Smooth muscle cell (in vitro differentiated cells): ENCODE results near the gene TMEM178B. TPM values are rescaled to one million over a fixed set of nuclear protein-coding genes. Genes with fewer than 3 reads are reported as not detected.

Experiments
- DNase-seq: peaks from one replicate; lab custom pipeline; 2025; ENCODE audit not compliant: unreplicated experiment; lab: John Stamatoyannopoulos, UW
- H2AFZ ChIP-seq: fragments of 200-600 bp; sonication (generic); 2 replicates; pipeline ENCODE4 v1.6.0; 2016; ENCODE audit warnings: antibody characterized with exemption, low read depth, mild to moderate bottlenecking
- H3F3A ChIP-seq: fragments of 200-600 bp; sonication (generic); 2 replicates; pipeline ENCODE4 v1.6.0; 2017; ENCODE audit warnings: antibody characterized with exemption, low read depth
- H3K27ac ChIP-seq: fragments of 200-600 bp; sonication (generic); 2 replicates; pipeline ENCODE4 v1.5.1; 2016; ENCODE audit warnings: low read depth, mild to moderate bottlenecking
- H3K27me3 ChIP-seq: fragments of 200-600 bp; sonication (generic); 2 replicates; pipeline ENCODE4 v1.6.1; 2016; ENCODE audit warnings: low read depth, mild to moderate bottlenecking
- H3K36me3 ChIP-seq: fragments of 200-600 bp; sonication (generic); 2 replicates; pipeline ENCODE4 v1.5.1; 2016; ENCODE audit warnings: low read depth
- H3K4me1 ChIP-seq: fragments of 200-600 bp; sonication (generic); 2 replicates; pipeline ENCODE4 v1.5.1; 2016; ENCODE audit warnings: low read depth
- H3K4me2 ChIP-seq: fragments of 200-600 bp; sonication (generic); 2 replicates; pipeline ENCODE4 v1.6.0; 2016; ENCODE audit warnings: mild to moderate bottlenecking
- H3K4me3 ChIP-seq: fragments of 200-600 bp; sonication (generic); 2 replicates; pipeline ENCODE4 v1.5.1; 2016; ENCODE audit warnings: mild to moderate bottlenecking
- H3K79me2 ChIP-seq: fragments of 200-600 bp; sonication (generic); 2 replicates; pipeline ENCODE4 v1.6.0; 2016; ENCODE audit warnings: low read depth, mild to moderate bottlenecking
- H3K9ac ChIP-seq: fragments of 200-600 bp; sonication (generic); 2 replicates; pipeline ENCODE4 v1.6.0; 2016; ENCODE audit warnings: low read depth
- H3K9me3 ChIP-seq: fragments of 200-600 bp; sonication (generic); replicated peaks from 2 replicates; pipeline ENCODE4 v1.5.1; 2016; ENCODE audit warnings: low read depth
- H4K20me1 ChIP-seq: fragments of 200-600 bp; sonication (generic); 2 replicates; pipeline ENCODE4 v1.6.0; 2016; ENCODE audit warnings: low read depth
- CTCF ChIP-seq: fragments of 200-600 bp; sonication (generic); IDR thresholded peaks from 2 replicates; pipeline ENCODE4 v1.5.1; 2017; ENCODE audit warnings: borderline replicate concordance, mild to moderate bottlenecking, antibody characterized with exemption; ENCODE audit not compliant: insufficient read depth, poor library complexity, severe bottlenecking
- WGBS: methylation state at CpG from one replicate; pipeline ENCODE4 v1.1.7; 2016; ENCODE audit warnings: low lambda C conversion rate; 5-methylcytosine and 5-hydroxymethylcytosine counted together
- polyA plus RNA-seq: library from polyadenylated mRNA; unstranded; fragments of >200 nt; fragmentation: Nextera tagmentation; extraction: Ambion mirVana; gene quantifications from 2 replicates; pipeline ENCODE4 v1.2.1, GENCODE V29; 2016
- total RNA-seq: library from RNA; depleted of rRNA; stranded (reverse); fragments of >200 nt; gene quantifications from 2 replicates; pipeline ENCODE4 v1.2.3, GENCODE V29; 2014

The TMEM178B gene
- total and polyA plus RNA-seq, 2 experiments from 2014 or later, result 0.72 TPM; not detected in 1

GRCh38 chr7:141452911-141453310 lies 379.0 kb downstream of the TMEM178B start:
- Histone ChIP-seq H3K4me1 (no peaks in the 10 kb centered on the region), H3F3A (no peaks in the 10 kb centered on the region), H3K36me3 (no peaks in the 10 kb centered on the region), H3K27me3 (no peaks in the 10 kb centered on the region), H3K4me3 (no peak overlapping the region), H3K27ac (no peak overlapping the region), H4K20me1 (no peaks in the 10 kb centered on the region), H3K79me2 (no peaks in the 10 kb centered on the region), H3K9ac (no peak overlapping the region), H3K9me3 (no peaks in the 10 kb centered on the region), H2AFZ (no peak overlapping the region), H3K4me2 (no peak overlapping the region)
- 92% methylated on average over 3 of the region's 3 CpGs for WGBS
- TF ChIP-seq CTCF, result no peak
- DNase-seq, result no peak

- Histone ChIP-seq H3K9ac (no peak overlapping the region), H3K79me2 (no peaks in the 10 kb centered on the region), H2AFZ (no peak overlapping the region), H3K4me3 (no peak overlapping the region), H3K4me2 (no peak overlapping the region), H3K36me3 (no peaks in the 10 kb centered on the region), H3K9me3 (no peaks in the 10 kb centered on the region), H3F3A (no peaks in the 10 kb centered on the region), H3K27ac (no peak overlapping the region), H3K27me3 (no peaks in the 10 kb centered on the region), H3K4me1 (no peaks in the 10 kb centered on the region), H4K20me1 (no peaks in the 10 kb centered on the region)
- DNase-seq, result no peak
- no peak for TF ChIP-seq CTCF
- 77% methylated on average over 3 of the region's 3 CpGs for WGBS
Measured at GRCh38 chr7:141454338-141454737, 380.5 kb downstream of the TMEM178B start.

GRCh38 chr7:141455723-141456122 lies 381.9 kb downstream of the TMEM178B start:
- H2AFZ ChIP-seq, result no peak overlapping the region
- no peak overlapping the region for H3K27ac ChIP-seq
- H3K4me2 ChIP-seq, result no peak overlapping the region
- no peaks in the 10 kb centered on the region for H4K20me1 ChIP-seq
- TF ChIP-seq CTCF, result no peak
- no peaks in the 10 kb centered on the region for H3F3A ChIP-seq
- 92% methylated on average over 1 of the region's 1 CpG for WGBS
- no peaks in the 10 kb centered on the region for H3K9me3 ChIP-seq
- no peak overlapping the region for H3K4me3 ChIP-seq
- DNase-seq, result no peak
- peaks cover 1% of the 10 kb centered on the region for H3K4me1 ChIP-seq
- H3K9ac ChIP-seq, result no peak overlapping the region
- H3K36me3 ChIP-seq, result no peaks in the 10 kb centered on the region
- H3K27me3 ChIP-seq, result no peaks in the 10 kb centered on the region
- H3K79me2 ChIP-seq, result no peaks in the 10 kb centered on the region

- Histone ChIP-seq H3K27me3 (no peaks in the 10 kb centered on the region), H3K36me3 (no peaks in the 10 kb centered on the region), H3K4me1 (peaks cover 7% of the 10 kb centered on the region), H3K27ac (no peak overlapping the region), H4K20me1 (no peaks in the 10 kb centered on the region), H3K4me3 (no peak overlapping the region), H2AFZ (no peak overlapping the region), H3K79me2 (no peaks in the 10 kb centered on the region), H3K9me3 (no peaks in the 10 kb centered on the region), H3K9ac (no peak overlapping the region), H3F3A (no peaks in the 10 kb centered on the region), H3K4me2 (no peak overlapping the region)
- no peak for DNase-seq
- no peak for TF ChIP-seq CTCF
- 92% methylated on average over 2 of the region's 2 CpGs for WGBS
Measured at GRCh38 chr7:141456298-141456697, 382.4 kb downstream of the TMEM178B start.
